SK-N-SH (cell line): Measurements from ENCODE around the gene TRPM2. TPM values are rescaled to one million over a fixed set of nuclear protein-coding genes. Genes with fewer than 3 reads are reported as not detected.

ENCODE experiments used
- CTCF ChIA-PET: fragments of 300-600, 350-600 bp; formaldehyde crosslinking; extraction: SDS; loops from one replicate; lab custom pipeline; 2021; lab: Yijun Ruan, JAX
- POLR2A ChIA-PET: fragments of 350-600 bp; sonication (Branson Sonifier 250); formaldehyde crosslinking; extraction: SDS; loops from one replicate; lab custom pipeline; 2020; ENCODE audit warnings: antibody characterized with exemption, inconsistent platforms; lab: Yijun Ruan, JAX
- DNase-seq: peaks from one replicate; pipeline ENCODE4 v3.0.0; 2012
- H2AFZ ChIP-seq: fragments of 200-600 bp; sonication (generic); 2 replicates; pipeline ENCODE4 v1.8.1; 2016; ENCODE audit warnings: antibody characterized with exemption, mild to moderate bottlenecking, low read depth
- H3F3A ChIP-seq: fragments of 200-600 bp; sonication (generic); replicated peaks from 2 replicates; pipeline ENCODE3; 2016; ENCODE audit warnings: antibody characterized with exemption, mild to moderate bottlenecking; ENCODE audit not compliant: insufficient read depth
- H3K27ac ChIP-seq, 2 experiments: fragments of 200-500 bp in 1 of 2; fragments of 200-600 bp in 1 of 2; sonication (Bioruptor generic) in 1 of 2; sonication (generic), shearing (Covaris generic) in 1 of 2; 2 replicates each; pipeline versions ENCODE4 v1.5.1 to v1.6.1; 2014 to 2016; ENCODE audit warnings: low read depth in 2 of 2, inconsistent platforms in 1 of 2, low read length in 1 of 2, mild to moderate bottlenecking in 1 of 2, mixed read lengths in 1 of 2
- H3K27me3 ChIP-seq: fragments of 200-600 bp; sonication (generic), shearing (Covaris generic); 2 replicates; pipeline ENCODE4 v1.6.1; 2016; ENCODE audit warnings: mixed run types; ENCODE audit not compliant: insufficient read depth
- H3K36me3 ChIP-seq, 2 experiments: fragments of 200-500 bp in 1 of 2; fragments of 200-600 bp in 1 of 2; sonication (Bioruptor generic) in 1 of 2; sonication (generic) in 1 of 2; replicated peaks in 1 of 2; 2 replicates each; pipeline versions ENCODE3 to v1.5.1; 2014 to 2016; ENCODE audit warnings: low read length in 1 of 2, mild to moderate bottlenecking in 1 of 2; ENCODE audit not compliant: insufficient read depth in 2 of 2, control insufficient read depth in 1 of 2
- H3K4me1 ChIP-seq, 2 experiments: fragments of 200-500 bp in 1 of 2; fragments of 200-600 bp in 1 of 2; sonication (Bioruptor generic) in 1 of 2; sonication (generic), shearing (Covaris generic) in 1 of 2; 2 replicates each; pipeline versions ENCODE4 v1.5.1 to v1.6.1; 2014 to 2016; ENCODE audit warnings: low read depth in 1 of 2, low read length in 1 of 2, mixed run types in 1 of 2; ENCODE audit not compliant: insufficient read depth in 2 of 2, control insufficient read depth in 1 of 2
- H3K4me2 ChIP-seq: fragments of 200-600 bp; sonication (generic), shearing (Covaris generic); 2 replicates; pipeline ENCODE4 v1.6.1; 2017; ENCODE audit warnings: mixed run types
- H3K4me3 ChIP-seq, 2 experiments: fragments of 200-500 bp in 1 of 2; fragments of 200-600 bp in 1 of 2; sonication (Bioruptor generic) in 1 of 2; sonication (generic), shearing (Covaris generic) in 1 of 2; 2 replicates each; pipeline versions ENCODE4 v1.5.1 to v1.8.1; 2014 to 2016; ENCODE audit warnings: low read depth in 2 of 2, inconsistent platforms in 1 of 2, low read length in 1 of 2, mild to moderate bottlenecking in 1 of 2, mixed read lengths in 1 of 2, moderate library complexity in 1 of 2
- H3K79me2 ChIP-seq: fragments of 200-600 bp; sonication (generic); 2 replicates; pipeline ENCODE4 v1.8.1; 2017; ENCODE audit warnings: mild to moderate bottlenecking; ENCODE audit not compliant: insufficient read depth
- H3K9ac ChIP-seq: fragments of 200-600 bp; sonication (generic); 2 replicates; pipeline ENCODE4 v1.6.1; 2017; ENCODE audit warnings: mixed run types
- H3K9me2 ChIP-seq: fragments of 200-600 bp; sonication (generic); 2 replicates; pipeline ENCODE4 v1.6.1; 2017; ENCODE audit warnings: mixed run types
- H3K9me3 ChIP-seq: fragments of 200-600 bp; sonication (generic); 2 replicates; pipeline ENCODE4 v1.6.1; 2017; ENCODE audit warnings: mixed run types, mild to moderate bottlenecking, moderate library complexity
- H4K20me1 ChIP-seq: fragments of 200-600 bp; sonication (generic); 2 replicates; pipeline ENCODE4 v1.6.1; 2017; ENCODE audit warnings: mild to moderate bottlenecking, mixed run types; ENCODE audit not compliant: insufficient read depth
- CTCF ChIP-seq: fragments of 200-600 bp; sonication (generic); IDR thresholded peaks from 2 replicates; pipeline ENCODE4 v1.6.1; 2017; ENCODE audit warnings: antibody characterized with exemption, mild to moderate bottlenecking, moderate library complexity
- ELF1 ChIP-seq: IDR thresholded peaks from 2 replicates; pipeline ENCODE4 v1.4.0; 2012
- EP300 ChIP-seq, 2 experiments: IDR thresholded peaks; 2 replicates each; pipeline versions ENCODE4 v1.4.0 to v1.6.1; 2012; ENCODE audit warnings: borderline replicate concordance in 1 of 2, low read depth in 1 of 2, low read length in 1 of 2
- GATA2 ChIP-seq: sonication (generic); formaldehyde crosslinking; IDR thresholded peaks from 2 replicates; pipeline ENCODE4 v1.5.0; 2020; ENCODE audit warnings: mild to moderate bottlenecking, missing genetic modification reagents
- IRF3 ChIP-seq: fragments of 150-350 bp; IDR thresholded peaks from 2 replicates; pipeline ENCODE4 v1.6.1; 2016; ENCODE audit warnings: mild to moderate bottlenecking, low read depth, low read length
- JUND ChIP-seq: IDR thresholded peaks from 2 replicates; pipeline ENCODE4 v1.4.0; 2012
- MEF2A ChIP-seq: IDR thresholded peaks from 2 replicates; pipeline ENCODE4 v1.4.0; 2012; ENCODE audit warnings: low read depth, borderline replicate concordance
- NRF1 ChIP-seq: IDR thresholded peaks from 2 replicates; pipeline ENCODE4 v1.6.1; 2012; ENCODE audit warnings: low read depth, mild to moderate bottlenecking, low read length
- PBX3 ChIP-seq: IDR thresholded peaks from 2 replicates; pipeline ENCODE4; 2012
- RAD21 ChIP-seq: IDR thresholded peaks from 2 replicates; pipeline ENCODE4 v1.6.1; 2012; ENCODE audit warnings: mild to moderate bottlenecking, low read length
- SIN3A ChIP-seq: IDR thresholded peaks from 2 replicates; pipeline ENCODE4 v1.6.1; 2012; ENCODE audit warnings: low read depth, mild to moderate bottlenecking, low read length, moderate library complexity, borderline replicate concordance
- SMC3 ChIP-seq: IDR thresholded peaks from 2 replicates; pipeline ENCODE4 v1.6.1; 2012; ENCODE audit warnings: low read depth, low read length, improper control_type of control experiment
- TCF12 ChIP-seq: IDR thresholded peaks from 2 replicates; pipeline ENCODE4 v1.4.0; 2012
- TEAD4 ChIP-seq: IDR thresholded peaks from 2 replicates; pipeline ENCODE4 v1.4.0; 2012; ENCODE audit warnings: mild to moderate bottlenecking, borderline replicate concordance; ENCODE audit not compliant: insufficient read depth
- USF2 ChIP-seq: fragments of 150-350 bp; IDR thresholded peaks from 2 replicates; pipeline ENCODE4 v1.6.1; 2017; ENCODE audit warnings: antibody characterized with exemption, low read length, low read depth, borderline replicate concordance
- WGBS: methylation state at CpG from one replicate; pipeline ENCODE4 v1.1.6; 2017; ENCODE audit warnings: low lambda C conversion rate; 5-methylcytosine and 5-hydroxymethylcytosine counted together
- polyA plus RNA-seq, 3 experiments: library from polyadenylated mRNA; depleted of rRNA; stranded (reverse); fragments of >200 nt; gene quantifications; 2 replicates each; pipeline ENCODE4 v1.2.3, GENCODE V29; 2012

The TRPM2 gene
- polyA plus RNA-seq, 1 of the 3 experiments (the other 2 are of a cell fraction) = not detected

- POLR2A ChIA-PET = interaction anchor here (1.0 kb wide), 1 partner anchor 9 kb away, joined by 4 read pairs; no protein-coding TSS in a partner anchor
- Histone ChIP-seq H3K4me1 (peaks cover 0 to 11% of the 10 kb centered on the region in 2 experiments; a peak in 1 of 4 replicates), H3F3A (no peaks in the 10 kb centered on the region), H3K9me3 (no peaks in the 10 kb centered on the region), H3K27ac (no peak overlapping the region; a peak in 1 of 4 replicates), H4K20me1 (no peaks in the 10 kb centered on the region), H3K36me3 (peaks cover 0 to 13% of the 10 kb centered on the region in 2 experiments), H3K4me2 (no peak overlapping the region), H3K4me3 (no peak overlapping the region), H3K9me2 (no peaks in the 10 kb centered on the region), H3K27me3 (no peaks in the 10 kb centered on the region), H3K79me2 (no peaks in the 10 kb centered on the region), H2AFZ (no peak overlapping the region), H3K9ac (no peak overlapping the region)
- no peak for TF ChIP-seq CTCF
- no peak for TF ChIP-seq RAD21
- TF ChIP-seq EP300 (IDR thresholded peaks at IDR 0.05; ENCODE audit: borderline replicate concordance in 1 of 2, low read depth in 1 of 2, low read length in 1 of 2) = no peak
- TF ChIP-seq NRF1 = no peak
- no peak for TF ChIP-seq SIN3A
- TF ChIP-seq IRF3 = no peak
- TF ChIP-seq GATA2 (CRISPR knock-in tag) = no peak
- TF ChIP-seq USF2 = no peak
- no peak for TF ChIP-seq JUND
- TF ChIP-seq SMC3 = no peak
- 92% methylated on average over 17 of the region's 44 CpGs for WGBS
- no peak for DNase-seq
- CTCF ChIA-PET = interaction anchor here (0.8 to 2.4 kb wide), 5 partner anchors 8 to 33 kb away, joined by 3 to 6 read pairs (median 4); no protein-coding TSS in a partner anchor
These were observed 23.3 kb upstream of the TRPM2 start for GRCh38 chr21:44329971-44330681.

GRCh38 chr21:44330698-44331097 is 22.7 kb upstream of the TRPM2 start:
- WGBS = 96% methylated on average over 10 of the region's 18 CpGs
- no peaks in the 10 kb centered on the region for H3K9me2 ChIP-seq
- H3K9me3 ChIP-seq = no peaks in the 10 kb centered on the region
- no peak overlapping the region for H3K27ac ChIP-seq
- POLR2A ChIA-PET = interaction anchor here (1.0 kb wide), 1 partner anchor 8 kb away, joined by 4 read pairs; no protein-coding TSS in a partner anchor
- H3K4me2 ChIP-seq = no peak overlapping the region
- DNase-seq = no peak
- H3K27me3 ChIP-seq = no peaks in the 10 kb centered on the region
- CTCF ChIA-PET = interaction anchor here (0.8 to 2.4 kb wide), 2 partner anchors 26 to 33 kb away, joined by 3 to 6 read pairs; no protein-coding TSS in a partner anchor
- H2AFZ ChIP-seq = no peak overlapping the region
- H3K4me1 ChIP-seq = peaks cover 0 to 11% of the 10 kb centered on the region in 2 experiments; a peak in 1 of 4 replicates
- TF ChIP-seq PBX3 (no peak), MEF2A (no peak), TEAD4 (no peak), ELF1 (no peak), TCF12 (no peak)
- no peaks in the 10 kb centered on the region for H3F3A ChIP-seq
- H3K9ac ChIP-seq = no peak overlapping the region
- no peak overlapping the region for H3K4me3 ChIP-seq
- H3K79me2 ChIP-seq = no peaks in the 10 kb centered on the region
- H4K20me1 ChIP-seq = no peaks in the 10 kb centered on the region
- peaks cover 0 to 17% of the 10 kb centered on the region in 2 experiments for H3K36me3 ChIP-seq
